Mucosa of rectum (tissue), 2 donors: ENCODE data around the gene ZNF697.
"Not testable (repeated sequence)": the region's sequence is repeated elsewhere in the genome, so short reads cannot be mapped to it uniquely, and the experiment has no call there.

ENCODE experiments used
- H3K27ac ChIP-seq, 2 donors: one replicate each; pipeline ENCODE4 v1.7.0; 2013; ENCODE audit warnings: inconsistent platforms in 2 of 2, low read depth in 2 of 2, low read length in 2 of 2
- H3K27me3 ChIP-seq, 2 donors: one replicate each; pipeline ENCODE4 v1.7.0; 2013; ENCODE audit warnings: low read length in 2 of 2; ENCODE audit not compliant: control insufficient read depth in 2 of 2, insufficient read depth in 2 of 2
- H3K36me3 ChIP-seq, 2 donors: one replicate each; pipeline ENCODE4 v1.7.0; 2013; ENCODE audit warnings: low read length in 2 of 2; ENCODE audit not compliant: control insufficient read depth in 2 of 2, insufficient read depth in 2 of 2
- H3K4me1 ChIP-seq, 2 donors: one replicate each; pipeline ENCODE4 v1.7.0; 2013; ENCODE audit warnings: low read length in 2 of 2, mild to moderate bottlenecking in 1 of 2; ENCODE audit not compliant: control insufficient read depth in 2 of 2, insufficient read depth in 2 of 2
- H3K4me3 ChIP-seq, 2 donors: one replicate each; pipeline ENCODE4 v1.7.0; 2013; ENCODE audit warnings: low read length in 2 of 2
- H3K9ac ChIP-seq, 2 donors: one replicate each; pipeline ENCODE4 v1.7.0; 2013; ENCODE audit warnings: low read length in 2 of 2, low read depth in 1 of 2, mild to moderate bottlenecking in 1 of 2
- H3K9me3 ChIP-seq, 2 donors: one replicate each; pipeline ENCODE4 v1.7.0; 2013; ENCODE audit warnings: low read length in 2 of 2; ENCODE audit not compliant: control insufficient read depth in 2 of 2
- donor health status: healthy.
- donor health status: Normal muscosa, but diverticular disease.

Gene ZNF697

DNA sequence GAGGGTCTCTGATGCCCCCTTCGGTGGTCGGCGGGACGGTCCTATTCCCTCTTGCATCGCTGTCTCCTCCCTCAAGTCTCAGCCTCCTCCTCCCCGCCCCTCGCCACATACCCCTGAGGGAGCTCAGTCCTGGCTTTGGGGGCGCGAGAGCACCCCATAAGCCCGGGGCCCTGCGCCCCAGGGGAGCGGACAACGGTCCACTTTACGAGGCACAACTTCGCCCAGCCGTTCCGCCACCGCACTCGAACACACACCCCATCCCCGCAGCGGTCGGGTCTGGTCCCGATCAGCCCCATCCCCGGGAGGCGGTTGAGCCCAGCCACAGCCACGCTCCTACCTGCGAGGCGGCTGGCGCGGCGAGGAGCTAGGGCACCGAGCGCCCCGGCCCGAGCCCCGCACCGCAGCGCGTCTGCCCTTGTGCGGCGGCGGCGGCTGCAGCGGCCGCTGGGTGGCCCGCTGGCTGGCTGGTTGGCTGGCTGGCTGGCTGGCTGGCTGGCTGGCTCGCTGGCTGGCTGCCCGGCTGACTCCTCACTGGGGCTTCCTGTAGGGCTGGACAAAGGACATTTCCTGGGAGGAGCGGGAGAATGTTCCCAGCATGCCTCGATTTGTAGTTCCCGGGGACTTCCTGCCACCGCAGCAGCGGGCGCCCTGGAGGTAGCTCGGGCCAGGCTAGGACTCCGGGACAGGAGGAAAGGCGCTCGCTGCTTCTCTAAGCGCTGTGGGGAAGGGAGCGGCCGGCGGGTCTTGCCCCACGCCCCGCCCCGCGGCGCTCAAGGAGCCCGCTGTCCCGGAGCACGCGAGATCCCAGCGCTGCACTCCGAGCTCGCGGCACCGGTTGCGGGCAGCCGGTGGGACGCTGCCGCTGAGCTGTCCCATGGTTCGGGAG lies at the start of gene ZNF697:
Gene ZNF697, minus strand, starts transcription at position 533 of the 886 bp plus-strand sequence. CDS start 22,166 bp downstream, outside the sequence.
- Histone ChIP-seq H3K27me3 (no peaks in the 10 kb centered on the region), H3K9ac (peak within 1 kb of the TSS; percentile 74 to 87), H3K36me3 (no peaks in the 10 kb centered on the region), H3K4me1 (peaks cover 8 to 9% of the 10 kb centered on the region in 2 donors), H3K4me3 (peak within 1 kb of the TSS; percentile 83 to 89), H3K9me3 (no peaks in the 10 kb centered on the region), H3K27ac (peak within 1 kb of the TSS; percentile 80 to 81)

DNA sequence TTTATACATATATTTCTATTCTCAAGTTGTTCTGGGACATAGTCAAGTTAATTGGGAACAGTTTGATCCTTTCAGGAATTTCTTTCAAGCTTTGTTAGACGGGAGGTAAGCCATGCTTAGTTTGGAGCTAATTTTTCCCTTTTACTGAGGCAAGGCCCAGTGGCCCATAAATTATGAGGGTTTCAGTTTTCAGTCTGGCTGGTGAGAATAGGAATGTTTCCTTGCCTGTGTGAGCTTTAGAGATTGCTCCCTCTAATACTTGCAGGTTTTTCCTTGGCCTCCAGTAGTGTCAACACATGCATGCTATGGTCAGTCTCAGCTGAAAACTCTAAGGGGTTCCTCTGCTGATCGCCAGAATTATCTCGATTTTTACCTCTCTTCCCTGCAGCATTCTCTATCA lies 49.5 kb upstream of the ZNF697 start:
- no peak overlapping the region for H3K4me3 ChIP-seq
- H3K9ac ChIP-seq: no peak overlapping the region
- H3K9me3 ChIP-seq: peaks cover 4 to 7% of the 10 kb centered on the region in 2 donors
- no peak overlapping the region for H3K27ac ChIP-seq
- peaks cover 0 to 5% of the 10 kb centered on the region in 2 donors for H3K4me1 ChIP-seq
- H3K36me3 ChIP-seq: no peaks in the 10 kb centered on the region
- no peaks in the 10 kb centered on the region for H3K27me3 ChIP-seq

DNA sequence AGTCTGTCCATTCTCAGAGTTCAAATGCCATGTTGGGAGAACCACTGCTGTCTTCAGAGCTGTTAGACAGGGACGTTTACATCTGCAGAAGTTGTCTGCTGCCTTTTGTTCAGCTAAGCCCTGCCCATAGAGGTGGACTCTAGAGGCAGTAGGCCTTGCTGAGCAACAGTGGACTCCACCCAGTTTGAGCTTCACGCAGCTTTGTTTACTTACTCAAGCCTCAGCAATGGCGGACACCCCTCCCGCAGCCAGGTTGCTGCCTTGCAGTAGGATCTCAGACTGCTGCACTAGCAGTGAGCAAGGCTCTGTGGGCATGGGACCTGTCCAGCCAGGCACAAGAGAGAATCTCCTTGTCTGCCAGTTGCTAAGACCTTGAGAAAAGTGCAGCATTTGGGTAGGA lies 48.8 kb upstream of the ZNF697 start:
- not testable (repeated sequence) for H3K9ac ChIP-seq, H3K4me1 ChIP-seq, H3K9me3 ChIP-seq, H3K27ac ChIP-seq, H3K4me3 ChIP-seq, H3K27me3 ChIP-seq, H3K36me3 ChIP-seq

- no peaks in the 10 kb centered on the region for H3K27me3 ChIP-seq
- H3K9ac ChIP-seq: no peak overlapping the region
- H3K27ac ChIP-seq: no peak overlapping the region
- no peak overlapping the region for H3K4me3 ChIP-seq
- H3K9me3 ChIP-seq: no peaks in the 10 kb centered on the region
- H3K36me3 ChIP-seq: no peaks in the 10 kb centered on the region
- no peaks in the 10 kb centered on the region for H3K4me1 ChIP-seq
Observed at GRCh38 chr1:119689511-119689910, 41.4 kb upstream of the ZNF697 start.

GRCh38 chr1:119688810-119689209 lies 40.7 kb upstream of the ZNF697 start:
- no peaks in the 10 kb centered on the region for H3K36me3 ChIP-seq
- H3K27me3 ChIP-seq: no peaks in the 10 kb centered on the region
- H3K4me1 ChIP-seq: no peaks in the 10 kb centered on the region
- no peak overlapping the region for H3K4me3 ChIP-seq
- no peak overlapping the region for H3K27ac ChIP-seq
- H3K9ac ChIP-seq: no peak overlapping the region
- no peaks in the 10 kb centered on the region for H3K9me3 ChIP-seq

GRCh38 chr1:119687434-119688079 lies 39.5 kb upstream of the ZNF697 start:
- no peaks in the 10 kb centered on the region for H3K9me3 ChIP-seq
- no peaks in the 10 kb centered on the region for H3K4me1 ChIP-seq
- H3K4me3 ChIP-seq: no peak overlapping the region
- H3K9ac ChIP-seq: no peak overlapping the region
- H3K27ac ChIP-seq: no peak overlapping the region
- H3K36me3 ChIP-seq: no peaks in the 10 kb centered on the region
- H3K27me3 ChIP-seq: no peaks in the 10 kb centered on the region

DNA sequence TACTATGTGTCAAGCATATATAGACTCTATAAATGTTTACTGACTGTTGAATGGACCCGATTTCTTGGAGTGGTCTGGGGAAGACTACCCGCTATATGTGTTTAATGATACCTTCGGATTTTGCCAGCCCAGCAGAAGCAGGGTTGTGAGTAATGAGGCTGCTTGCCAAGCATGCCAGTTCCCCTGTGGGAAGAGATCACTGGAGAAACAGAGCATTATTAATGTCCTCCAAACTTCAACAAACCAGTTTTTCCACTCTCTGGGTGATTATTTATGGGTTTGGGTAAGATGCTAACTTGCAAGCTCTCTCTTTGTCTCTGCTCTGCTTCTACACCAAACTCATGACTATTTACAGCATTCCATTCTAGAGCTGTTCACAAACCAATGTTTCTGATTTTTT lies 38.6 kb upstream of the ZNF697 start:
- Histone ChIP-seq H3K4me3 (no peak overlapping the region), H3K27me3 (no peaks in the 10 kb centered on the region), H3K9me3 (no peaks in the 10 kb centered on the region), H3K36me3 (no peaks in the 10 kb centered on the region), H3K9ac (no peak overlapping the region), H3K4me1 (no peaks in the 10 kb centered on the region), H3K27ac (no peak overlapping the region)

DNA sequence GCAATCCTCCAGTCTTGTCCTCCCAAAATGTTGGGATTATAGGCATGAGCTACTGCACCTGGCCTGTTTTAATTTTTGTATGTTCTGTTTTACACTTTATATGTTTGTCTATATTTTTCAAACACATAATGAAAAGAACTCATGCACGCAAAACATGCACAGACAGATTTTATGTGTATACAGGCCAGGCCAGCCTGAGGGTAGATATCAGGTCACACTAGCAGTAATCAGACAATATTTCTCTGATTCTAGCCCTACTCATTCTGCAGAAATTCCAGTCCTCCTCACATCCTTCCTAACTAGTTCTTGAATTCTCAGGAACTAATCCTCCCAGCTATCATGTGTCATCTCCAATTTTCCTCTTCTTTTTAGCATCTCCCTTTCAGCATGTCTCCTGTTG lies 35.8 kb upstream of the ZNF697 start:
- H3K27me3 ChIP-seq: no peaks in the 10 kb centered on the region
- no peaks in the 10 kb centered on the region for H3K4me1 ChIP-seq
- no peaks in the 10 kb centered on the region for H3K9me3 ChIP-seq
- H3K4me3 ChIP-seq: no peak overlapping the region
- no peak overlapping the region for H3K9ac ChIP-seq
- no peaks in the 10 kb centered on the region for H3K36me3 ChIP-seq
- H3K27ac ChIP-seq: no peak overlapping the region

DNA sequence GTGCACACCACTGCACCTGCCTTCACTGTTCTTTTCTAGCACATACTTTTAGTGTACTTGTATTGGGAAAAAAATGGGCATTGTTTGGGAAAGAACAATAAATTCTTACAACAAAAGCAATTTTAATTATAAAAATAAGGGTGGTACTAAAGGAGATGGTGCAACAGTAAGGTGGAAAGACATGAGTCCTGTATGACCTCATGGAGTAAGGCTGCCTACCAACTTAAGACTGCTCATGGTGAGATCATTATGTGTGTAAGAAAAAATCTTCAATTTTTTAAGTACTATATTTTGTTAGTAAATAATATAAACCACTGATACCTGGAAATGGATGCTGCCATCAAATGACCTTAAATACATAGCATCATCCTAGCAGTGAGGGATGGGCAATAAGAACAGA lies 34.1 kb upstream of the ZNF697 start:
- Histone ChIP-seq H3K4me3 (no peak overlapping the region), H3K4me1 (no peaks in the 10 kb centered on the region), H3K27me3 (no peaks in the 10 kb centered on the region), H3K9ac (no peak overlapping the region), H3K36me3 (no peaks in the 10 kb centered on the region), H3K9me3 (no peaks in the 10 kb centered on the region), H3K27ac (no peak overlapping the region)

DNA sequence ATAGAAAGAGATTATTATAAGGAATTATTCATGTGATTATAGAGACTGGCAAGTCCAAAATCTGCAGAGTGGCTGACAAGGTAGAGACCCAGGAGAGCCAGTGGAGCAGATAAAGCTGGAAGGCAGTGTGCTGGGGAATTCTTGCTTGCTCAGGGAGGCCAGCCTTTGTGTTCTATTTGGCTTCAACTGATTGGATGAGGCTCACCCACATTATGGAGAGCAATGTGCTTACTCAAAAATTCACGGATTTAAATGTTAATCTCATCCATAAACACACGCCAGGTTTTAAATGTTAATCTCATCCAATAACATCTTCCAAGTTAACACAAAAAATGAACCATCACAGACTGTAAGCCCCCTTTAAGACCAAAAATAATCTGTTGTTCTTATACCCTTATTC lies 33.5 kb upstream of the ZNF697 start:
- Histone ChIP-seq H3K27me3 (no peaks in the 10 kb centered on the region), H3K27ac (no peak overlapping the region), H3K9ac (no peak overlapping the region), H3K36me3 (no peaks in the 10 kb centered on the region), H3K4me3 (no peak overlapping the region), H3K4me1 (no peaks in the 10 kb centered on the region), H3K9me3 (no peaks in the 10 kb centered on the region)
